Immature natural killer cell (primary cell): ENCODE results near the gene LGR4. TPM values are rescaled to one million over a fixed set of nuclear protein-coding genes. Genes with fewer than 3 reads are reported as not detected.
"Not testable (repeated sequence)": the region's sequence is repeated elsewhere in the genome, so short reads cannot be mapped to it uniquely, and the experiment has no call there.

Source experiments
- DNase-seq, 3 donors: peaks; one replicate each; pipeline ENCODE4 v3.0.0; 2022; ENCODE audit warnings: mixed read lengths in 1 of 3
- H3K27ac Mint-ChIP-seq, 6 donors: one replicate each; pipeline ENCODE4 v1.8.0; 2020; ENCODE audit warnings: mixed read lengths in 6 of 6, mild to moderate bottlenecking in 5 of 6, inconsistent platforms in 4 of 6, moderate library complexity in 3 of 6
- H3K27me3 Mint-ChIP-seq, 3 donors: one replicate each; pipeline ENCODE4 v1.8.0; 2020 to 2021; ENCODE audit warnings: low read depth in 3 of 3, mild to moderate bottlenecking in 3 of 3, mixed read lengths in 3 of 3, moderate library complexity in 3 of 3, inconsistent platforms in 1 of 3
- H3K36me3 Mint-ChIP-seq, 3 donors: one replicate each; pipeline ENCODE4 v1.8.0; 2020; ENCODE audit warnings: mixed read lengths in 3 of 3, inconsistent platforms in 2 of 3, mild to moderate bottlenecking in 2 of 3
- H3K4me1 Mint-ChIP-seq, 2 donors: one replicate each; pipeline ENCODE4 v1.8.0; 2020; ENCODE audit warnings: inconsistent platforms in 2 of 2, mild to moderate bottlenecking in 2 of 2, mixed read lengths in 2 of 2, moderate library complexity in 1 of 2
- H3K4me3 Mint-ChIP-seq, 5 donors: one replicate each; pipeline ENCODE4 v1.8.0; 2020; ENCODE audit warnings: mild to moderate bottlenecking in 5 of 5, mixed read lengths in 5 of 5, inconsistent platforms in 3 of 5, moderate library complexity in 3 of 5
- H3K9me3 Mint-ChIP-seq, 6 donors: one replicate each; pipeline ENCODE4 v1.8.0; 2020; ENCODE audit warnings: mild to moderate bottlenecking in 6 of 6, mixed read lengths in 6 of 6, inconsistent platforms in 4 of 6, moderate library complexity in 3 of 6
- polyA plus RNA-seq, 3 donors: library from polyadenylated mRNA; unstranded; fragments of 300-500 nt; fragmentation: Illumina TruSeq; gene quantifications; one replicate each; pipeline ENCODE4 v1.2.3, GENCODE V29; 2021

Gene LGR4
- under 1 TPM in 1 of 3 donors, not detected in 2; 0.51 TPM for polyA plus RNA-seq

- peaks cover 0 to 4% (median 3%) of the 10 kb centered on the region in 3 donors for H3K36me3 Mint-ChIP-seq
- H3K4me1 Mint-ChIP-seq: peaks cover 22 to 27% of the 10 kb centered on the region in 2 donors
- peak within 1 kb of the TSS in 5 of 6 donors; percentile 56 to 84 (median 72) for H3K27ac Mint-ChIP-seq
- peak; percentile 54 to 71 (median 62) for DNase-seq
- peaks cover 6 to 18% (median 7%) of the 10 kb centered on the region in 3 donors for H3K27me3 Mint-ChIP-seq
- H3K9me3 Mint-ChIP-seq: no peaks in the 10 kb centered on the region
- H3K4me3 Mint-ChIP-seq: peak within 1 kb of the TSS; percentile 89 to 100 (median 96)
Observed at GRCh38 chr11:27472398-27473016, at the start of gene LGR4. Gene LGR4 (minus strand): TSS chr11:27472790. CDS start chr11:27472302, 488 bp downstream.

- Mint-ChIP-seq H3K4me3 (no peak overlapping the region), H3K9me3 (peaks cover 0 to 2% (median 0%) of the 10 kb centered on the region in 6 donors), H3K36me3 (no peaks in the 10 kb centered on the region)
Observed at GRCh38 chr11:27520226-27520625, 47.6 kb upstream of the LGR4 start.

GRCh38 chr11:27518518-27518917 lies 45.9 kb upstream of the LGR4 start:
- Mint-ChIP-seq H3K4me1 (no peaks in the 10 kb centered on the region), H3K36me3 (no peaks in the 10 kb centered on the region), H3K9me3 (peaks cover 0 to 8% (median 0%) of the 10 kb centered on the region in 6 donors), H3K27ac (no peak overlapping the region), H3K4me3 (no peak overlapping the region), H3K27me3 (peaks cover 0 to 5% (median 5%) of the 10 kb centered on the region in 3 donors)
- DNase-seq: no peak

More at GRCh38 chr11:27520226-27520625, 47.6 kb upstream of the LGR4 start:
- H3K27me3 Mint-ChIP-seq: peaks cover 0 to 5% (median 5%) of the 10 kb centered on the region in 3 donors
- no peak for DNase-seq
- H3K27ac Mint-ChIP-seq: no peak overlapping the region
- H3K4me1 Mint-ChIP-seq: no peaks in the 10 kb centered on the region

GRCh38 chr11:27517490-27517889 lies 44.9 kb upstream of the LGR4 start:
- H3K36me3 Mint-ChIP-seq, H3K27me3 Mint-ChIP-seq, H3K27ac Mint-ChIP-seq: not testable (repeated sequence)

GRCh38 chr11:27514558-27514957 lies 42.0 kb upstream of the LGR4 start:
- H3K27me3 Mint-ChIP-seq: peaks cover 0 to 4% (median 2%) of the 10 kb centered on the region in 3 donors
- no peak for DNase-seq
- peaks cover 0 to 8% (median 0%) of the 10 kb centered on the region in 6 donors for H3K9me3 Mint-ChIP-seq
- no peak overlapping the region for H3K4me3 Mint-ChIP-seq
- no peaks in the 10 kb centered on the region for H3K4me1 Mint-ChIP-seq
- H3K27ac Mint-ChIP-seq: no peak overlapping the region
- H3K36me3 Mint-ChIP-seq: peaks cover 0 to 4% (median 0%) of the 10 kb centered on the region in 3 donors

More at GRCh38 chr11:27517490-27517889, 44.9 kb upstream of the LGR4 start:
- not testable (repeated sequence) for H3K4me1 Mint-ChIP-seq, H3K4me3 Mint-ChIP-seq, DNase-seq, H3K9me3 Mint-ChIP-seq

- Mint-ChIP-seq H3K4me3 (no peak overlapping the region), H3K27ac (no peak overlapping the region), H3K4me1 (no peaks in the 10 kb centered on the region), H3K36me3 (peaks cover 0 to 4% (median 0%) of the 10 kb centered on the region in 3 donors), H3K9me3 (peaks cover 0 to 8% (median 0%) of the 10 kb centered on the region in 6 donors), H3K27me3 (peaks cover 0 to 2% (median 0%) of the 10 kb centered on the region in 3 donors)
- no peak for DNase-seq
Observed at GRCh38 chr11:27514076-27514475, 41.5 kb upstream of the LGR4 start.

GRCh38 chr11:27513389-27513788 lies 40.8 kb upstream of the LGR4 start:
- H3K36me3 Mint-ChIP-seq: peaks cover 0 to 4% (median 0%) of the 10 kb centered on the region in 3 donors
- no peak for DNase-seq
- no peak overlapping the region for H3K27ac Mint-ChIP-seq
- H3K4me1 Mint-ChIP-seq: peaks cover under 1 to 4% of the 10 kb centered on the region in 2 donors
- H3K4me3 Mint-ChIP-seq: no peak overlapping the region
- H3K27me3 Mint-ChIP-seq: peaks cover 0 to 2% (median 0%) of the 10 kb centered on the region in 3 donors
- H3K9me3 Mint-ChIP-seq: peaks cover 0 to 8% (median 0%) of the 10 kb centered on the region in 6 donors

- H3K27ac Mint-ChIP-seq: no peak overlapping the region
Observed at GRCh38 chr11:27512238-27512637, 39.6 kb upstream of the LGR4 start.

GRCh38 chr11:27509908-27510307 lies 37.3 kb upstream of the LGR4 start:
- DNase-seq: no peak
- Mint-ChIP-seq H3K27ac (no peak overlapping the region), H3K9me3 (peaks cover 0 to 2% (median 0%) of the 10 kb centered on the region in 6 donors), H3K27me3 (peaks cover 4 to 9% (median 9%) of the 10 kb centered on the region in 3 donors), H3K4me1 (peaks cover 29 to 36% of the 10 kb centered on the region in 2 donors), H3K4me3 (no peak overlapping the region), H3K36me3 (peaks cover 0 to 4% (median 0%) of the 10 kb centered on the region in 3 donors)

More at GRCh38 chr11:27512238-27512637, 39.6 kb upstream of the LGR4 start:
- Mint-ChIP-seq H3K4me1 (peaks cover 11 to 16% of the 10 kb centered on the region in 2 donors), H3K27me3 (peaks cover 0 to 1% (median 0%) of the 10 kb centered on the region in 3 donors), H3K36me3 (peaks cover 0 to 4% (median 0%) of the 10 kb centered on the region in 3 donors), H3K9me3 (peaks cover 0 to 8% (median 0%) of the 10 kb centered on the region in 6 donors), H3K4me3 (no peak overlapping the region)
- DNase-seq: no peak

- Mint-ChIP-seq H3K27me3 (peaks cover 4 to 9% (median 9%) of the 10 kb centered on the region in 3 donors), H3K4me3 (peak overlapping the region; percentile 96 to 100 (median 99)), H3K4me1 (peaks cover 35 to 44% of the 10 kb centered on the region in 2 donors), H3K27ac (peak overlapping the region; percentile 52 to 100 (median 98)), H3K9me3 (no peaks in the 10 kb centered on the region), H3K36me3 (peaks cover 0 to 3% (median 0%) of the 10 kb centered on the region in 3 donors)
- no peak for DNase-seq
Observed at GRCh38 chr11:27507557-27508322, 35.1 kb upstream of the LGR4 start.

- H3K4me3 Mint-ChIP-seq: peak within 1 kb of the TSS; percentile 96 to 100 (median 99)
- peaks cover 42 to 56% of the 10 kb centered on the region in 2 donors for H3K4me1 Mint-ChIP-seq
- H3K36me3 Mint-ChIP-seq: peaks cover 0 to 3% (median 0%) of the 10 kb centered on the region in 3 donors
- H3K27ac Mint-ChIP-seq: peak within 1 kb of the TSS; percentile 89 to 100 (median 100)
- peak; percentile 92 to 95 (median 94) for DNase-seq
- H3K27me3 Mint-ChIP-seq: peaks cover 4 to 9% (median 9%) of the 10 kb centered on the region in 3 donors
- no peaks in the 10 kb centered on the region for H3K9me3 Mint-ChIP-seq
Observed at GRCh38 chr11:27506200-27507182, 33.9 kb upstream of the LGR4 start, which contains the start of gene LIN7C. Gene LIN7C (minus strand): TSS chr11:27506769. CDS start chr11:27506752, 17 bp downstream.

- no peak for DNase-seq
- Mint-ChIP-seq H3K36me3 (peaks cover 0 to 4% (median 1%) of the 10 kb centered on the region in 3 donors), H3K4me1 (peaks cover 42 to 58% of the 10 kb centered on the region in 2 donors), H3K4me3 (peak overlapping the region; percentile 96 to 100 (median 99)), H3K27ac (peak overlapping the region; percentile 89 to 100 (median 100)), H3K9me3 (no peaks in the 10 kb centered on the region), H3K27me3 (peaks cover 4 to 9% (median 9%) of the 10 kb centered on the region in 3 donors)
Observed at GRCh38 chr11:27505781-27506180, 33.2 kb upstream of the LGR4 start.
